RWPE1 (cell line): Measurements from ENCODE around the gene GPC5.

ENCODE experiments used
- CTCF ChIA-PET: fragments of 350-600 bp; sonication (Branson Sonifier 250); formaldehyde crosslinking; extraction: SDS; loops from one replicate; lab custom pipeline; 2021; lab: Yijun Ruan, JAX
- POLR2A ChIA-PET: fragments of 400-600 bp; formaldehyde crosslinking; extraction: SDS; loops from one replicate; lab custom pipeline; 2020; ENCODE audit warnings: antibody characterized with exemption; ENCODE audit not compliant: low non-redundant PET; lab: Yijun Ruan, JAX
- DNase-seq: peaks from one replicate; pipeline ENCODE4 v3.0.0; 2012; ENCODE audit warnings: low spot score
- H3K27ac ChIP-seq: fragments of 450-650 bp; 2 replicates; pipeline ENCODE4 v1.5.1; 2017
- TF ChIP-seq, protein P1 (sequence below): fragments of 450-650 bp; conservative IDR thresholded peaks from 2 replicates; pipeline ENCODE4 v1.5.1; 2017; ENCODE audit warnings: low read depth, mild to moderate bottlenecking

The GPC5 gene

DNA sequence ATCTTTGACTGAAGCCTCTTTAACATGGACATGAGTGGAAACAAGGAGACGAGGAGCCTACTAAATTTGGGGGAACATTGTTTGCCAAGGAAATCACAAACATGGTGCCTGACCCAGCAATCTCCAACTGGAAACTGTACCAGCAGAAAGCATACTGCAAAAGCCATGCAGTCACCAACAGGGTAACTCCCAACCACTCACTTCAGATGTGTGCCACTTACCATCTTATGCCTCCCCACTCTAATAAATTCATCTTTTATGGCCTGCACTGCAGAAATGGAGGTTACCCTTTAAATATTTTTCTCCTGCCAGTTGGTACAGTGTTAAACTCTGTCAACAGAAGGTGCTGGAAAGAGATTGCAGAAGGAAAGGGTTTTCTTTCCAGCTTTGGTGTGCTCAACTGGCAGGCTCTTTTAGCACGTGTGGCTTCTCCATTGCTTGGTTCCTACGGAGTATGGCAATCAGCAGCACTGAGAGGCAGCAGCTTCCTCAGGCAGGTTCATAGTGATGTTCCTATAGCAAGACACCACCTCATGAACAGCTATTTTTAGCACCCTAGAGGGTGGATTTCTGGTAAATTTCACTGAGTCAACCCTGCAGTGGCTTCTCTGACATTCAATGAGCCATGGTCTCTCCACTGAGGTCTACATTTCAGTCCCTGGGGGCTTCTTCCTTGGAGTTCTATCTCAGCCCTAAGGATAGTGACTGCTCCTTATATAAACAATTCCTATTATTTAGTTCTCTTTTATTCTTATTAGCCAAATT, 29.6 kb upstream of the GPC5 start:
- ChIA-PET POLR2A (no interaction called here), CTCF (no interaction called here)
- TF ChIP-seq, protein P1, sequence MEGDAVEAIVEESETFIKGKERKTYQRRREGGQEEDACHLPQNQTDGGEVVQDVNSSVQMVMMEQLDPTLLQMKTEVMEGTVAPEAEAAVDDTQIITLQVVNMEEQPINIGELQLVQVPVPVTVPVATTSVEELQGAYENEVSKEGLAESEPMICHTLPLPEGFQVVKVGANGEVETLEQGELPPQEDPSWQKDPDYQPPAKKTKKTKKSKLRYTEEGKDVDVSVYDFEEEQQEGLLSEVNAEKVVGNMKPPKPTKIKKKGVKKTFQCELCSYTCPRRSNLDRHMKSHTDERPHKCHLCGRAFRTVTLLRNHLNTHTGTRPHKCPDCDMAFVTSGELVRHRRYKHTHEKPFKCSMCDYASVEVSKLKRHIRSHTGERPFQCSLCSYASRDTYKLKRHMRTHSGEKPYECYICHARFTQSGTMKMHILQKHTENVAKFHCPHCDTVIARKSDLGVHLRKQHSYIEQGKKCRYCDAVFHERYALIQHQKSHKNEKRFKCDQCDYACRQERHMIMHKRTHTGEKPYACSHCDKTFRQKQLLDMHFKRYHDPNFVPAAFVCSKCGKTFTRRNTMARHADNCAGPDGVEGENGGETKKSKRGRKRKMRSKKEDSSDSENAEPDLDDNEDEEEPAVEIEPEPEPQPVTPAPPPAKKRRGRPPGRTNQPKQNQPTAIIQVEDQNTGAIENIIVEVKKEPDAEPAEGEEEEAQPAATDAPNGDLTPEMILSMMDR = no peak

DNA sequence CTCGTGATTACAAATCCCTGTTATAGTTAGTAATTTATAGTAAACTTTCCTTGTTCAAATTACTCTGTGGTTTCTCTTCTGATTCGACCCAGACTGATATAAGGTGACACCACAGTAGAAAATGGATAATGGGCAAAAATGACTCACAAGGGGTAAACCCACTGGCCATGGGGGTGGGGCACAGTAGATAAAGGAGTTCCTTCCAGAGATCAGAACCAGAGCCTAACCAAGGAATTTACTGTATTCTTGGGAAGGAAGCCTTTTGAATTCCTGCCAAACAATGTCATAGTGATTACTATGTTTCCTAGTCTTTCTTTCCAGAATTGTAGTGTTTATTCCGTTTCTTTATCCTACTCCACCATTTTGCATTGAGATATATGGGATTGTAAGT, 29.0 kb upstream of the GPC5 start:
- no peak overlapping the region for H3K27ac ChIP-seq
- TF ChIP-seq, protein P1 = no peak
- ChIA-PET POLR2A (no interaction called here), CTCF (no interaction called here)
- DNase-seq = no peak

More for the DNA sequence above, 29.6 kb upstream of the GPC5 start:
- H3K27ac ChIP-seq = no peak overlapping the region
- no peak for DNase-seq

DNA sequence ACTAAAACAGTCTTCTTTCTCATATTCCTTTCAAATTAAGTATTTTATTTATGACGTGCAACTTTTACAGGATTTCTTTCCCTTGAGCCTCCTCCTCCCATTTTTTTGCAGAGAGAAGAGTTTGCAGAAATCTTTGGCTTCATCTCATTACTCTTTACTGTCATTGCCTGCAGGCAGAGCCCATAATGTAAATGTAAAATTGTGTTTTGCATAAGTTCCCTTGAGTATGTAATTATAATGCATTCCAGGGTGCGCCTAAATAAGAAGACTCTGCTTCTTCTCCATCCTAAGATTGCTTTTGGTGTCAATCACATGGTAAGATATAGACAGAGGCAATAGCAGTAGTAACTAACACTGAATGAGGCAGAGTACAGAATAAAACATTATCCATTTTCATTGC, 27.9 kb upstream of the GPC5 start:
- TF ChIP-seq, protein P1 = no peak
- DNase-seq = no peak
- CTCF ChIA-PET = no interaction called here
- H3K27ac ChIP-seq = no peak overlapping the region
- POLR2A ChIA-PET = no interaction called here

DNA sequence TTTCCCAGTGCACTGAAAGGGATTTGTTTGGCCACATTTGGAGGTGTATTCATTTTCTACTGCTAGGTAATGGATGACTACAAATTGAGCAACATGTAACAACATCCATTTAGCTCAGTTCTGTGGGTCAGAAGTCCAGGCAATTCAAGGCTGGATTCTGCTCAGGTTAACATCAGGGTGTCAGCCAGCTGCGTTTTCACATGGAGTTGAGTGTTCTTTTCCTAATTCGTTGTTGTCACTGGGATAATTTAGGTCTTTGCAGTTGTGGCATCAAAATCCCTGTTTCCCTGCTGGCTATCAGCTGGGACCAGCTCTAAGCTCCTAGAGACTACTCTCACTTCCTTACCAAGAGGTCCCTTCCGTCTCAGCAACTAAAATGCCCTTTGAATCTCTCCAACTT, 25.5 kb upstream of the GPC5 start:
- TF ChIP-seq, protein P1 = no peak
- ChIA-PET CTCF (no interaction called here), POLR2A (no interaction called here)
- H3K27ac ChIP-seq = no peak overlapping the region
- DNase-seq = no peak

DNA sequence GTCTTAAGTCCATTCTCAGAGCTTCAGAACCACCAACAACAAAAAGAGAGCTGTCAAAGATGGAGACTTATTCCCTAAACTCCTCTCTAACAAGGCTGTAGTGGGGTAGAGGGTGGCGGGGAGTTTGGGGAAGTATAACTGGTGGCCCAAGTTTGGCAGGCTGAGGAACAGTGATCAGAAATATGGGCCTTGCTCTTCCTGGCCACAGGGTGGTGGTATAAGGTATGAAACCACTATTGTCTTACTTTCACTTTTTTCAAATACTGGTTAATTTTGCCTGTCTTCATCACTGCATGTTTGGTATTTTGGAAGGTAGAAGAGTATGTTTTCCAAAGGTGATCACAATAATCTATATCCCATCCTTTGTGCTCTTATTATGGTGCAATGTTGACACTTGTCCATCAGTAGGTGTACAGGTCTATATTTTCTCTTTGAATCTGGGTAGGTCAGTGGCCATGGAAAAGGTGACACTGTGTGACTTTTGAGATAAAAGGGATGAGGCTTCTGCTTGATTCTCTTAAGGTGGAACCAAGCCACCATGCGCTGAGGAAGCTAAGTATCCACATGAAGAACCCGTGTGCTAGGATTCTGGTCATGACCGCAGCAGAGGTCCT, 23.2 kb upstream of the GPC5 start:
- peak; percentile 24 for DNase-seq
- no peak overlapping the region for H3K27ac ChIP-seq
- TF ChIP-seq, protein P1 = peak; percentile 41
- POLR2A ChIA-PET = no interaction called here
- CTCF ChIA-PET = no interaction called here

DNA sequence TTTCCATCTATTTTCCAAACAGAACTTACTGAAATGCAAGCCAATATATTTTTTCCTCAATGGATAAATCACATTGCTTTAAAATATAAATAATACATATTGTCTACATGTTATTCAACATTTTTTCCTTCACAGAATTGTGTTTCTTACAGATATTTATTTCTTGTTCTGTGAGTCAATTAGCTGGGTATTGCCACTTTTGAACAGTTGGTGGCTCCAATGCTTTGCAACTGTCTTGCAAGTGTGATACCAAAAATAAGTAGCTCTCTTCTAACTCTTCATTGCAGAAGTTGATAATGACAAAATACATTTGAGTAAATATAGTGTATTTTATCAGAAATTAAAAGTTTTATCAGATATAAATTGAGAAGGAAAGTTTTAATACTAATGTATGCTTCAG, 17.1 kb upstream of the GPC5 start:
- no peak overlapping the region for H3K27ac ChIP-seq
- CTCF ChIA-PET = interaction anchor here (0.7 kb wide), 1 partner anchor 453 kb away, joined by 4 read pairs; no protein-coding TSS in a partner anchor
- POLR2A ChIA-PET = no interaction called here
- DNase-seq = no peak
- TF ChIP-seq, protein P1 = peak; percentile 47
